Activated T-cell treated with anti-CD3 and anti-CD28 coated beads, Interleukin-2, amount 50 U/mL, for 48 hours (primary cell): Measurements from ENCODE around the gene AZU1.

ENCODE experiments used
- DNase-seq, 2 experiments: peaks; one replicate each; pipeline ENCODE4 v3.0.0-alpha.2; 2020

The AZU1 gene

DNA sequence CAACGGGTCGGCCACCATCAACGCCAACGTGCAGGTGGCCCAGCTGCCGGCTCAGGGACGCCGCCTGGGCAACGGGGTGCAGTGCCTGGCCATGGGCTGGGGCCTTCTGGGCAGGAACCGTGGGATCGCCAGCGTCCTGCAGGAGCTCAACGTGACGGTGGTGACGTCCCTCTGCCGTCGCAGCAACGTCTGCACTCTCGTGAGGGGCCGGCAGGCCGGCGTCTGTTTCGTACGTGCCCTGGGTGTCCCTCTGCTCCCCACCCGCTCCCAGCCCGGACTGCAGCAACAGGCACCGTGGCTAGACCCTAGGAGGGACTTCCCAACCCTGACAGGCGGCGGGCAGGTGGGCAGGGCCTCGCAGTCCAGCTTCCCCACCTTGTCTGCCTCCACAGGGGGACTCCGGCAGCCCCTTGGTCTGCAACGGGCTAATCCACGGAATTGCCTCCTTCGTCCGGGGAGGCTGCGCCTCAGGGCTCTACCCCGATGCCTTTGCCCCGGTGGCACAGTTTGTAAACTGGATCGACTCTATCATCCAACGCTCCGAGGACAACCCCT lies 28.0 kb downstream of the AZU1 start:
- no peak for DNase-seq

DNA sequence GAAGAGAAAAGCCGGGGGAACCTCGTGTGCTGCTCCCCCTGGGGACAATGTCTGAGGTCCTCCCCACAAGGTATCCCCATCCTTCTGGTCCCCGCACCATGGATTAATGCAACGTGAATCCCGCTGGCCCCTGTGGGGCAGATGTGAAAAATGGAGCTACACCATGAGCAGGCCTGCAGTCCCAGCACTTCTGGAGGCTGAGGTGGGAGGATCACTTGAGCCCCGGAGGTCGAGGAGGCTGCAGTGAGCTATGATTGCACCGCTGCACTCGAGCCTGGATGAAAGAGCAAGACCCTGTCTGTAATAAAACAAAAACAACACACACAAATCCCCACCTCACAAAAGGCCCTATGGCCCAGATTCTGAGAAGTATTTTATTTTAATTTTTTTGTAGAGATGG lies 30.6 kb downstream of the AZU1 start:
- no peak for DNase-seq

DNA sequence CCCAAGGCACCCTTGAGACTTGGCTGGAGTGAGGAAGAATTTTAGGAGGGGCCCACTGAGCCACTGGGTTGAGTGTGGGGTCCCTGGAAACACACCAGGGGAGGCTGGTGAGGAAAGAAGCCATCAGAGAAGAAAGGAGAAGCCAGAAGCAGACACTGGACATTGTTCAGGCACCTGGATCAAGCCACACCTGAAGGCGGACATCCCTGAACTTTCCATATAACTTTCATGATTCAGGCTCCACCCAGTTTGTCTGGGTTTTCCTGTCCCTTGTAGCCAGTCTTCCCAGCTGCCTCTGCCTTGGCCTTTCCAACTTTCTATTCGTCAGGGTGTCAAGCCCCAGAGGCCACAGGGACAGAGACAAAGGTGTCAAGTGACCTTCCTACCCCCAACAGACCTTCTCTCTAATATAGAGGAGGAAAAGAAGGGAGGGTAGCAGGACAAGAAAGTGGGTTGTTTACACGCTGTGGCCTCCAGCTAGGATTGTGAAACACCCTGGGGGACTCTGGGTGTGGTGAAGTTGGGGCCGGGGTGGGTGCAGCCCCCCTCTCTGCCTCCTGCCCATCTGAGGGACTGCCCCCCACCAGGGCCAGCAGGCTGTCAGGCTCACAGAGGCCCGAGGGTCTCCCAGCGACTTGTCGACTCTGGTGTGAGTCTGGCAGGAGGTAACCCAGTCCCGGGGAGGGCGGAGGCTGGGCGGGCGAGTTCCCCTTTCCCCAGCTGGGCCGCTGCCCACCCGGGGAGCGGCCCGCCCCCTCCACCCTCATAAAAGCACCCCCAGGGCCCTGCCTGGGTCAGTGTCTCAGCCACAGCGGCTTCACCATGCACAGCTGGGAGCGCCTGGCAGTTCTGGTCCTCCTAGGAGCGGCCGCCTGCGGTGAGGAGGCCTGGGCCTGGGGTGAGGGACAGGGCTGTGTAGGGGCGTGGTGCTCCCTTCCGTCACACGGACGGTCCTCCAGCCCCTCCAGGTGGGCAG lies 31.5 kb downstream of the AZU1 start, which contains the start of gene CFD:
Gene CFD (plus strand): TSS at position 797 of the 976 bp plus-strand sequence. CDS start 26 bp downstream, at position 823.
- no peak for DNase-seq

DNA sequence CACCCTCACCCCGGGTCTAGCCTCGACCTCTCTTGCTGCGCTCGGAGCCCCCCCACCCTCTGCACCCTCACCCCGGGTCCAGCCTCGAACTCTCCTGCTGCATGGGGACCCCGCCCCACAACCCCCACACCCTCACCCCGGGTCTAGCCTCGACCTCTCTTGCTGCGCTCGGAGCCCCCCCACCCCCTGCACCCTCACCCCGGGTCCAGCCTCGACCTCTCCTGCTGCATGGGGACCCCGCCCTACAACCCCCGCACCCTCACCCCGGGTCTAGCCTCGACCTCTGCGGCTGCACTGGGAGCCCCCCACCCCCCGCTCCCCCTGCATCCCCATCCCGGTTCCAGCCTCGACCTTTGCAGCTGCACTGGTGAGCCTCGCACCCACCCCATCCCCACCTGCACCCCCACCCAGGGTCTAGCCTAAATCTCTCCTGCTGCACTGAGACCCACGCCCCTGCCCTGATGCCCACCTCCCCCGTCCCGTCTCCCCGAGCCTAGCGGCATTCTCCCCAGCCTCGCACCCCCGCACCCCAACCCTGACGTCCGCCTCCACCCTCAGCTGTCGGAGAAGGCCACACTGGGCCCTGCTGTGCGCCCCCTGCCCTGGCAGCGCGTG lies 33.6 kb downstream of the AZU1 start:
- DNase-seq: no peak

DNA sequence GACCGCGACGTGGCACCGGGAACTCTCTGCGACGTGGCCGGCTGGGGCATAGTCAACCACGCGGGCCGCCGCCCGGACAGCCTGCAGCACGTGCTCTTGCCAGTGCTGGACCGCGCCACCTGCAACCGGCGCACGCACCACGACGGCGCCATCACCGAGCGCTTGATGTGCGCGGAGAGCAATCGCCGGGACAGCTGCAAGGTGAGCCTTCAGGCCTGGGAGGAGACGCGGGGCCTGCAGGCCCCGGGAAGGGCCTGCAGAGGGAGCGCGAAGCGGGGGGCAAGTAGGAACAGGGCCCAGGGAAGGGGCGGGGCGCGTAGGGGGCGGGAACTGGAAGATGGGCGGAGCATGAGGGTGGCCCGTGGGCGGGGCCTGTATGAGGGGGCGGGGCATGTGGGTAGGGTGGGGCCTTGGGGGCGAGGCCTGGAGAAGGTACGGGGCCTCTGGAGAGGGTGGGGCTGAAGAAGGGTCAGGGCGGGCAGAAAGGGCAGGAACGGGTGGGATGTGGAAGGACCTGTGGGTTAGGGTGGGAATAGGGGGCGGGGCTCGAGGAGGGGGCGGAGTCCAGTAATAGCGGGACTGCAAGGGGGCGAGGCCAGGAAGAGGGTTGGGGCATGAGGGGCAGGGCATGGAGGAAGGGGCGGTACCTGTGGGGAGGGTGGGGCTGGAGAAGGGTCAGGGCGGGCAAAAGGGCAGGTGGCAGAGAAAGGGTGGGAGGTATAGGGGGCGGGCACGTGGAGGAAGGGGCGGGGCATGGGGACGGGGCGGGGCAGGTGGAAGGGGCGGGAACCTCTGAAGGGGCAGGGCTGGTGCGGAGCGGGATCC lies 34.3 kb downstream of the AZU1 start:
- peak; percentile 82 to 83 for DNase-seq

DNA sequence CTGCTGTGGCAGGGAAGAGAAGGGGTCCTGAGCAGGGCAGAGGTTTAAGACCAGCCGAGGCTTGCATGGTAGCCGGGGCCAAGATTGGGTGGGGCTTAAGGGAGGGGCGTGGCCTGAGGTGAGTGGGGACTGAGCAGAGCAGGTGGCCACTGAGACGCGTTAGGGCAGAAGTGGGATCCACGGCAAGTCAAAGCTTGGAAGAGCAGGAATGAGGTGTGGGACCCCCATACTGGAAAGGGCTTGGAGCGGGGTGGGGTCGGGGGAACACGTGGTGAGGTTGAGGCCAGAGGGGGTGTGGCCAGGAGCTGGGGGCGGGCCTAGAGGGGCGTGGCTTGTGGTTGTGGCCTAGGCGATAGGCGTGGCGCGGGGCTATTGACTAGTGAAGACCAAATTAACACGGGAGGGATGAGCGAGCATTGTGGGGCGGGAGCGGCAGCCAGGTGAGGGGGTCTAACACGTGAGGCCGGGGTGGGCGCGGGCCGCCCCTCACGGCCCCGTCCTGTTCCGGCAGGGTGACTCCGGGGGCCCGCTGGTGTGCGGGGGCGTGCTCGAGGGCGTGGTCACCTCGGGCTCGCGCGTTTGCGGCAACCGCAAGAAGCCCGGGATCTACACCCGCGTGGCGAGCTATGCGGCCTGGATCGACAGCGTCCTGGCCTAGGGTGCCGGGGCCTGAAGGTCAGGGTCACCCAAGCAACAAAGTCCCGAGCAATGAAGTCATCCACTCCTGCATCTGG lies 35.1 kb downstream of the AZU1 start:
- DNase-seq: peak; percentile 88 to 89

DNA sequence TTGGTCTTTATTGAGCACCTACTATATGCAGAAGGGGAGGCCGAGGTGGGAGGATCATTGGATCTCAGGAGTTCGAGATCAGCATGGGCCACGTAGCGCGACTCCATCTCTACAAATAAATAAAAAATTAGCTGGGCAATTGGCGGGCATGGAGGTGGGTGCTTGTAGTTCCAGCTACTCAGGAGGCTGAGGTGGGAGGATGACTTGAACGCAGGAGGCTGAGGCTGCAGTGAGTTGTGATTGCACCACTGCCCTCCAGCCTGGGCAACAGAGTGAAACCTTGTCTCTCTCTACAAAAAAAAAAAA lies 35.6 kb downstream of the AZU1 start:
- DNase-seq: peak in 1 of 2 experiments; percentile 42

DNA sequence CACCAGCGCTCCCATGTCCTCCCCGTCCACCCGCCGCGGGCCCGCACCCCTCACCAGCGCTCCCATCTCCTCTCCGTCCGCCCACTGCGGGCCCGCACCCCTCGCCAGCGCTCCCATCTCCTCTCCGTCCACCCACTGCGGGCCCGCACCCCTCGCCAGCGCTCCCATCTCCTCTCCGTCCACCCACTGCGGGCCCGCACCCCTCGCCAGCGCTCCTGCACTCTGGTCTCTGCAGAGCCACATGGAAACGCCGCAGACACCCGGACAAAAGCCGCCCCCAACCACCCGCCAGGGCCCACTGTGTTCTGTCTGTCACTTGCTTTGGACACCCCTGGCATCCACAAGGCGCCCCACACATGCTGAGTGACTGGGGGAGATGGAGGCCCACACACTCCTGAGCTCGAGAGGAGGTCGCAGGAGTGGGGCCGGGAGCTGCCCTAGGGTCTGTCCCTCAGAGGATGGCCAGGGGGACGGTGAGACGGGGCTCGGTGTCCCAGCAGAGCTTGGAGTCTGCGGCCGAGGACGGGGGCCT lies 39.2 kb downstream of the AZU1 start:
- DNase-seq: no peak

DNA sequence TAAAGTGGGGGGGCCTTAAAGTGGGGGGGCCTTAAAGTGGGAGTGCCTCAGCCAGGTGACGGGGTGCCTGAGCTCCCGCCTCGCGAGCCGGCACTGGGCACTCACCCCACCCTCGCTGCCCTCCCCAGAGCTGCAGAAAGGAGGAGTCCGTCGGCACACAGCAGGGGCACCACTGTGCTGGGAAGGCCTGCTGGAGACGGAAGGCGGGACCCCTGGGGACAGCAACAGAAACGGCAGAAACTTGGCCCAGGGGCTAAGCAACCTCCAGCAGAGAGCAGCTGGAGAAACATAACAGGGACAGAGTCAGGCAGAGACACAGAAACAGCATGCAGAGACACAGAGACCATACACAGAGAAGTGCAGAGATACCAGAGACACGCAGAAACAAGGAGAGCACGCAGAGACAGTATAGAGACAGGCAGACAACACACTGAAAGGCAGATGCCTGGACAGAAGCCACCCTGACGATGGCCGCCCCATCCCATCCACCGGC lies 39.7 kb downstream of the AZU1 start:
- no peak for DNase-seq

DNA sequence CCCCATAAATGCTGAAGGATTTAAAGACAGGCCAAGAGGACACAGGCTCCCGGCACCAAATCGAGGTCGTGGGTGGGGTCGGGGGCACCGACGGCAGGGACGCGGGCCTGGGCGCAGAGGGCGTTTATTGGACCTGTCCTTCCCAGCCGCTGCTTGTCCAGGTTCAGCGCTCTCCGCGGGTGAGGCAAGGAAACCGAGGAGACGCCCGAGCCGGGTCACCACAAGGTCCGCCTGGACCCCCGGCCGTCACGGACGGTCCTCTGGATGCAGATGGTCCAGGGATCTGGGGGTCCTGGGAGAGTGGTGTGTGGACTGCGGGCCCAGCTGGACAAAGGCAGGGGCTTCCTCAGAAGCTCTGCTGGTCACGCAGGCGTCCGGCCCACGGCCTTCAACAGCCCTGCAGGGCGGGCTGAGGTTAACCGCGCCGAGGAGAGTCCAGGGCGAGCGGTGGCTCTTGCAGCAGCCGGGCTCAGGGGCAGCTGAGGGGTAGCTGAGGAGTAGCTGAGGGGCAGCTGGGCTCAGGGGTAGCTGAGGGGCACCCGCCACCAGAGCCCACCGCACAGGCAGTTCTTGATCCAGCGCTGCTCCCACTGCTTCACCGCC lies 40.3 kb downstream of the AZU1 start:
- no peak for DNase-seq

DNA sequence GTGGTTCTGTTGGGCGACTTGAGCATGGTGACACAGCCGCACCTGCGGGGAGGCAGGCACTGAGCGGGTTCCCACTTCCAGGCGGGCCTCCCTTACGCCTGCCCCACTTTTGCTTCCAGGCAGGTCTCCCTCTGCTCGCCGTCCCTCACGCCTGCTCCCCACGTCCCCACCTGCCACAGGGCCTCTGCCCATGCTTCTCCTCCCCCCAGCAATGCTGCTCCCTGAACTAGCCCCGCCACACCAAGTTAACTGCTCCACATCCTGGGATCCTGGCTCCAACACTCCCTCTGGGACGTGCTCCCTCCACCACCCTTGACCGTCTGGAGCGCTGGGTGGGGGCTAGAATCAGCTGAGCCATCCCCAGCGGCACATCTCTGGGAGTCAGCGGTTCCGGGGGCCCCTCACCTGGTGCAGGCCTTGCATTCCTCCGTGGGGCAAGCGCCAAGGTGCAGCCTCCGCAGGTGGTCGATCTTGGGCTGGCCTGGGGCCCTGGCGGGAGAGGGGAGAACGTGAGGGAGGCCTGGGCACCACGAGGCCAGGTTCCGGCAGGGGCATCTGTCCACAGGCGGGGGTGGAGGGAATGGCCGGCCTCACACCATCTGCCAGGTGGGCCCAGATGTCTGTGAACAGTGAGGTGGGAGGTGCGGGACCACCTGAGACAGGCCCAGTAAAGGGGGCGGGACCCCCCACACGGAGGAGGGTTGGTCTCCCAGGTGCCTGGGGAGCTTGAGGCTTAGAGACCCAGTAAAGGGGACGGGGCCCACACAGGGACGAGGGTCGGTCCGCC lies 41.0 kb downstream of the AZU1 start:
- DNase-seq: no peak

DNA sequence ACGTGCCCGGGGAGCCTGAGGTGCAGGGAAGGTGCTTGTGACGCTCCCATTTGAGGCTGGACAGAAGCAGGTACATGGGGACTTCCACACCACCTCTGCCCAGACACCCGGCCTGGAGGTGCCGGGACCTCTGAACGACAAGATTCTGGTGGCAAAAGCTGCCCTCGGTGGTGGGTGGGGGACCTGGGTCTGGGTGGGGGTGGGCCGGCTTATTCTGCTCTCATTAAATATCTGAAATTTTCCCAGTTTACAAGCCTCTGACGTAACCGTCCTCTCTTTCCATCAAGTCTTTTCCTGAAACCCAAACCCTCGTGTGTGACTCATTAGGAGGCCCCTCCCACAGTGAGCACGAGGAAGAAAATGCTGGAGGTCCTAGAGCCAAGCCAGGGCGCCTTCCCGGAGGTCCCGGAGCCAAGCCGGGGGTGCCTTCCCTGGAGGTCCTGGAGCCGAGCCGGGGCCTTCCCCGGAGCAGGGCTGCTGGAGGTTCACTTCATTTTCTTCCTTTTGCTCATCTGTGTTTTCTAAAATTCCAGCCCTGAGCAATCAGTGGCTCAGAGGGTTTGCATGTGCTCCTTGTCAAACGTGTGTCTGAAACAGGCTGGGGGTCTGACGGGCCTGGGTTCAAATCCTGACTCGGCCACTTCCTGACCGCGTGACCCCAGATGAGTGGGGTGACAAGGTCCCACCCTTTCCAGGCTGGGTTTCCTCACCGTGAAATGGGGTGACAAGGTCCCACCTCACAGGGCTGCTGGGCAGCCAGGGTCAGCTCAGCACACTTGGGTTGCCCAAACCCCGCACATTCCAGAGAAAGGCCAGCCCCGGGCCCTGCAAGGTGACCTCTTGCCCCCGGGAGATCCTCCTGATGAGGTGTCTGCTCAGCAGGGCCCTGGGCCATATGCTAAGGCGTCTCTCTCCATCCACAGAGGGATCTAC lies 41.9 kb downstream of the AZU1 start:
- DNase-seq: no peak

DNA sequence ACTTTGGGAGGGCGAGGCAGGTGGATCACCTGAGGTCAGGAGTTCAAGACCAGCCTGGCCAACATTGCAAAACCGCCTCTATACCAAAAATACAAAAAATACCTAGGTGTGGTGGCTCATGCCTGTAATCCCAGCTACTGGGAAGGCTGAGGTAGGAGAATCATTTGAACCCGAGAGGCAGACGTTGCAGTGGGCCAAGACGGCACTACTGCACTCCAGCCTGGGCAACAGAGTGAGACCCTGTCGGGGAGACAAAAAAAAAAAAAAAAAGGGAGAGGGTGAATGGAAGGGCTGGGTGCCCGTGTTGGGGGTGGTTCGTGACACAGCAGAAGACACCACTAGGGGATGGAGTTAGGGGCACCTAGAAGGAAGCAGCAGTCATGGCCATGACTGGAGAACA lies 42.7 kb downstream of the AZU1 start:
- DNase-seq: no peak

DNA sequence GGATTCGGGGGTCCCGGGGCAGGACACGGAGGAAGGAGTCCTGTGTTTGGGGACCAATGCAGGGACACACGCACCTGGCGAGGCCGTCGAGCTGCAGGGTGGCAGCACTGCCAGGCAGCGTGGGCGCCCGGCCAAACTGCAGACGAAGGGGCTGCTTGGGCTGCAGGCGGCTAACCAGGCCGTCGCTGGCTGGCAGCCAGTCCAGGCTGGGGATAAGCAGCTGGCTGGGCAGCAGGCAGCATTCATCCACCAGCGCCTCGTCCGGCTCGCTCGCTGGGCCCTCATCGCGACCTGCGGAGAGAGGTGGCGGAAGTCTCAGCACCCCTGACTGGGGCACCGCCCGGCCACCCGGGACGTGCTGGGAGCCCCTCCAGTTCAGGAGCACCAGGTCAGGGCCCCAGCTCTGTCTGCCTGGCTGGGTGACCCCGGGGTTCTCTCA lies 43.3 kb downstream of the AZU1 start:
- DNase-seq: no peak

DNA sequence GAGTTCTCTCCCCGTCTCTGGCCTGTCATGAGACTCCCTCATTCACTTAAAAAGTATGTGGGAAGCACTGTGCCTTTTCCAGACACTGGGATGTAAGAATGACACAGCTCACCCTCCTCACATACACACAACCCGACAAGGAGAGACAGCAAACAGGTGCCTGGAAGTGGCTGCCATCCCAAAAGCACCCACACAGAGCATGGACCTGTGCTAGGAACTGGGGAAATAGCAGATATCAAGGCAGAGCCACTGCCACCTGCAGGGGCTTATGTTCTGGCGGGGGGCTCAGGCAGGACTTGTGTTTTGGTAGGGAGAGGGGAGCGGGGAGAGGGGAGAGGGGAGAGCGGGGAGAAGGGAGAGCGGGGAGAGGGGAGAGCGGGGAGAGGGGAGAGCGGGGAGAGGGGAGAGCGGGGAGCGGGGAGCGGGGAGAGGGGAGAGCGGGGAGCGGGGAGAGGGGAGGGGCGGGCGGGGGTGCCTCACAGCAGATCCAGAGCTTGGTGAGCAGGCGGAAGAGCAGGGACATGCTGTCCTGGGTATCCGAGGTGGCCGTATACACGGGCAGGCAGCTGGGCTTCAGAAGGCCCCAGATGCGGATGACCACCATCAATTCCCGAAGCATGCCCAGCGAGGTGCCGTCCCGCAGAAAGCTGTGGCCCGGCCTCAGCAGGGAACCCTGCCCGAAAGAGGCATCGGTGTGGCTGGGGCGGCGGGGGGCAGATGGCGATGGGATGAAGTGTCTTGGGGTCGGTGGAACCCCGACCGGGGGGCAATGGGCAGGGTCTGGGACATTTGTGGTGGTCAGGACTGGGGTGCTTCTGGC lies 44.0 kb downstream of the AZU1 start:
- DNase-seq: no peak

DNA sequence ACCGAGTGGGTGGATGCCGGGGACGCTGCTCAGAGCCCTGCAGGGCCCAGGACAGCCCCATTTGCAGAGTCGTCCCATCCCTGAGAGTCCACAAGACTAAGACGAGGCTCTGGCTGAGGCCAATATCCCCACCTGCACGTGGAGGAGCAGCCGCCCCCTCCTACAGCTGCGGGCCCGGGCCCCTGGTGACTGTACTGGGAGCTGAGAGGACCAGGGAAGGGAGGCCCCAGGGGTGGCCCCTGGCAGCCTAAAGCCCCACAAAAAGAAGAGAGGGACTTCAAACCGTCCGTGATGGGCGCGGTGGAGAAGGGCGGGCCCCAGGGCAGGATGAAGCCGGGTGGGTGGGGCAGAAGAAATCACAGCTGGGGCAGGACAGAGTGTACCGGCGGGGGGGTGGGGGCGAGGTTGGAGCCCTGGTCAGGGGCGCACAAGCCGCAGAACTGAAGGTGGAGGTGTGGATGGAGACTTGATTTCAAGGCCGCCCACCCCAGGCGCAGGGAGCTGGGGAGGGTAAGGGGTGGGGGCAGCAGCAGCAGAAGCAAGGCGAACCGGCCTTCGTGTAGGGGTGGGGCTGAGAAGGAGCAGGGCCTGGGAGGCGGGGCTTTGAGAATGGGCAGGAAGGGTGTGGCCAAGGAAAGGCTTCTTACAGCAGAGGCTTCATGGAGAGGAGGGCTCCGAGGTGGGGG lies 44.8 kb downstream of the AZU1 start:
- DNase-seq: peak; percentile 85 to 88

DNA sequence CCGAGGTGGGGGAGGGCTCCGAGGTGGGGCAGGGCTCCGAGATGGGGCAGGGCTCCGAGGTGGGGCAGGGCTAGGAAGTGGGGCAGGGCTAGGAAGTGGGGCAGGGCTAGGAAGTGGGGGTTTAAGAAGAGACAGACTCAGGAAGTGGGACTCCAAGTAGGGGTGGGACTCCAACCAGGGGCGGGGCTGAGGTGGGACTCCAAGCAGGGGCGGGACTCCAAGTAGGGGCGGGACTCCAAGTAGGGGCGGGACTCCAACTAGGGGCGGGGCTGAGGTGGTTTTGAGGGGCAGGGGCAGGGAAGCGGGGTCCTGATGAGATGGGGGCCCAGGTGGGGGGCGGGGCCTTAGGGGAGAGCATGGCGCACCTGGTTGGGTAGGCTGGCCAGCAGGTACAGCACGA lies 45.4 kb downstream of the AZU1 start:
- peak; percentile 79 to 81 for DNase-seq

DNA sequence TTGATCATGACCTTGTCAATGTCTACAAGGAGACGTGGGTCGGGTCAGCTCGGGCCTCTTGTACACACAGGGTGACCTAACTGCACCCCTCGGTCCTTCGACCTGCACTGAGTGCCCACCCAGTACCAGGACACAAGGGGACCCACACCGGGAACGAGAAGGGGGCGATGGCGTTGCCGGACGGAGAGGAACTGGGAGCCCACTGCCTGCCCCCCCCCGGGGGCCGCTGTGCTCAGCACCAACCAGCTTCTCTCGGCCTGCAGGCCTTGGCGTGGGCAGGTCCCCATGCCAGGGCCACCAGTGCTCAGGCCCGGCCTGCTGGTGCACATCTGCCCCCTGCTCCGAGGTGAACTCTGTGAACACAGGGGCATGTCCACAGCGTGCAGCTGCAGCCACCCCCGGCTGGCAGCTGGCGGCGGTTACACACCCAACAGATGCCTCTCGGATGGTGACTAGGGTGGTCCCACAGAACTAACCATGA lies 46.0 kb downstream of the AZU1 start:
- no peak for DNase-seq
